HepG2 (cell line): ENCODE results near the gene APOBEC3C. TPM values are rescaled to one million over a fixed set of nuclear protein-coding genes. Genes with fewer than 3 reads are reported as not detected.

Source experiments
- ATAC-seq: fragments of 200-7000 bp; cut with Tn5 transposase; 3 replicates; pipeline ENCODE4 v1.9.1; 2020; ENCODE audit warnings: mild to moderate bottlenecking, moderate library complexity
- BruUV-seq: library from RNA; stranded (reverse); fragments of 400-500 nt; replicated peaks from 2 replicates; lab custom pipeline; 2021; lab: Mats Ljungman, UMichigan
- CTCF ChIA-PET: fragments of 300-600 bp; formaldehyde crosslinking; extraction: SDS; loops from one replicate; lab custom pipeline; 2021; ENCODE audit warnings: low total read pairs, inconsistent platforms, low intra/inter-chr PET ratio; lab: Yijun Ruan, JAX
- POLR2A ChIA-PET: fragments of 350-600 bp; sonication (Branson Sonifier 250); formaldehyde crosslinking; loops from one replicate; lab custom pipeline; 2020; ENCODE audit warnings: antibody characterized with exemption, inconsistent platforms; lab: Yijun Ruan, JAX
- DNase-seq: peaks from one replicate; pipeline ENCODE4 v3.0.0-alpha.2; 2015; ENCODE audit warnings: low spot score
- FAIRE-seq: peaks from 3 replicates; lab custom pipeline; 2011; peaks lifted over from hg19 to GRCh38; lab: Jason Lieb, UNC
- H2AFZ ChIP-seq: one replicate; pipeline ENCODE4 v1.6.1; 2011; ENCODE audit warnings: low read length, inconsistent platforms
- H3K27ac ChIP-seq: fragments of 300-600 bp; 3 replicates; pipeline ENCODE4 v1.8.0; 2011; ENCODE audit warnings: mixed run types, mild to moderate bottlenecking, mixed read lengths, low read length, inconsistent platforms; ENCODE audit not compliant: insufficient read depth; ENCODE audit errors: extremely low read length
- H3K27me3 ChIP-seq, 2 experiments: fragments of 200-600 bp in 1 of 2; 2 replicates in 1 of 2; 3 replicates in 1 of 2; pipeline versions ENCODE4 v1.6.0 to v1.8.0; 2011; ENCODE audit warnings: low read length in 2 of 2, mild to moderate bottlenecking in 2 of 2, moderate library complexity in 2 of 2, inconsistent platforms in 1 of 2; ENCODE audit not compliant: insufficient read depth in 2 of 2, control insufficient read depth in 1 of 2
- H3K36me3 ChIP-seq, 2 experiments: fragments of 200-600 bp in 1 of 2; replicated peaks in 1 of 2; 2 replicates in 1 of 2; 3 replicates in 1 of 2; pipeline versions ENCODE4 v1.5.1 to v1.8.0; 2011; ENCODE audit warnings: low read length in 2 of 2, inconsistent platforms in 1 of 2; ENCODE audit not compliant: insufficient read depth in 2 of 2, control insufficient read depth in 1 of 2
- H3K4me1 ChIP-seq: 2 replicates; pipeline ENCODE4 v1.5.1; 2012; ENCODE audit warnings: low read length, inconsistent platforms; ENCODE audit not compliant: insufficient read depth
- H3K4me2 ChIP-seq: 2 replicates; pipeline ENCODE4 v1.6.0; 2011; ENCODE audit warnings: low read depth, low read length, inconsistent platforms
- H3K4me3 ChIP-seq, 3 experiments: fragments of 200-600 bp in 1 of 3; sonication (generic), shearing (Covaris generic) in 1 of 3; replicated peaks in 1 of 3; 2 replicates each; pipeline ENCODE4 v1.5.1; 2011 to 2016; ENCODE audit warnings: low read length in 3 of 3, inconsistent platforms in 2 of 3, low read depth in 2 of 3, mild to moderate bottlenecking in 2 of 3, control low read depth in 1 of 3, mixed read lengths in 1 of 3; ENCODE audit not compliant: insufficient read depth in 1 of 3
- H3K79me2 ChIP-seq: one replicate; pipeline ENCODE4 v1.6.1; 2011; ENCODE audit warnings: low read length, inconsistent platforms; ENCODE audit not compliant: insufficient read depth
- H3K9ac ChIP-seq: 2 replicates; pipeline ENCODE4 v1.6.0; 2011; ENCODE audit warnings: mild to moderate bottlenecking, low read depth, low read length, inconsistent platforms; ENCODE audit not compliant: insufficient read depth
- H3K9me3 ChIP-seq: 2 replicates; pipeline ENCODE4 v1.5.1; 2012; ENCODE audit warnings: mild to moderate bottlenecking, low read length
- H4K20me1 ChIP-seq: 2 replicates; pipeline ENCODE4 v1.6.0; 2011; ENCODE audit warnings: inconsistent platforms, mild to moderate bottlenecking, low read length, moderate library complexity; ENCODE audit not compliant: insufficient read depth
- KLF16 ChIP-seq, 2 experiments: sonication (generic) in 1 of 2; formaldehyde crosslinking in 1 of 2; IDR thresholded peaks; 2 replicates each; pipeline versions ENCODE4 v1.6.1 to v1.8.0; 2016 to 2023; ENCODE audit warnings: missing genetic modification reagents in 2 of 2, missing compliant biosample characterization in 1 of 2
- MIER2 ChIP-seq: IDR thresholded peaks from 2 replicates; pipeline ENCODE4 v1.6.1; 2016; ENCODE audit warnings: missing biosample characterization, missing genetic modification reagents
- NR2C2 ChIP-seq: sonication (generic); formaldehyde crosslinking; IDR thresholded peaks from 2 replicates; pipeline ENCODE4 v1.4.0; 2020; ENCODE audit warnings: missing genetic modification reagents, mild to moderate bottlenecking, moderate library complexity, borderline replicate concordance
- ZMYM2 ChIP-seq: sonication (generic); formaldehyde crosslinking; IDR thresholded peaks from 2 replicates; pipeline ENCODE4 v1.8.0; 2022; ENCODE audit warnings: mild to moderate bottlenecking, missing genetic modification reagents
- ZNF30 ChIP-seq: sonication (generic); formaldehyde crosslinking; IDR thresholded peaks from 2 replicates; pipeline ENCODE4 v1.5.0; 2020; ENCODE audit warnings: mild to moderate bottlenecking, missing genetic modification reagents
- ZNF574 ChIP-seq: sonication (generic); formaldehyde crosslinking; IDR thresholded peaks from 2 replicates; pipeline ENCODE4 v1.4.0; 2020; ENCODE audit warnings: missing genetic modification reagents
- ZNF616 ChIP-seq: sonication (generic); formaldehyde crosslinking; IDR thresholded peaks from 2 replicates; pipeline ENCODE4 v1.5.0; 2020; ENCODE audit warnings: low read depth, mild to moderate bottlenecking, missing genetic modification reagents
- WGBS: methylation state at CpG from one replicate; pipeline ENCODE4 v1.1.6; 2017; ENCODE audit warnings: low lambda C conversion rate; 5-methylcytosine and 5-hydroxymethylcytosine counted together
- in situ Hi-C: cut with HindIII; loops from 2 replicates; pipeline ENCODE4 v1.10.0; 2017; ENCODE audit warnings: low pct_unique_long_range_greater_than_20kb; ENCODE audit not compliant: extremely low pct_ligation_motif_present
- intact Hi-C: fragments of 100-400 bp; cut with micrococcal nuclease; formaldehyde crosslinking; loops from one replicate; pipeline ENCODE4 v1.10.0; 2022; ENCODE audit not compliant: unreplicated experiment
- polyA plus RNA-seq, 8 experiments: library from polyadenylated mRNA; depleted of rRNA in 3 of 8; stranded (reverse) in 7 of 8; unstranded in 1 of 8; fragments of >200 nt; fragmentation: Illumina TruSeq in 4 of 8; extraction: Trizol in 4 of 8; gene quantifications; 2 replicates each; pipeline versions ENCODE4 v1.2.1 to v1.2.3, GENCODE V29; 2011 to 2016; ENCODE audit warnings: low read depth in 4 of 8, missing spikeins in 1 of 8, mixed read lengths in 1 of 8; ENCODE audit not compliant: insufficient read depth in 1 of 8
- total RNA-seq, 5 experiments: library from RNA; depleted of rRNA; stranded (reverse); fragments of >200 nt; fragmentation: Illumina TruSeq; extraction: Trizol; gene quantifications; 2 replicates each; pipeline ENCODE4 v1.2.3, GENCODE V29; 2016; ENCODE audit warnings: low read depth in 1 of 5
- TF ChIP-seq, protein P1 (sequence below): sonication (generic); formaldehyde crosslinking; IDR thresholded peaks from 2 replicates; pipeline ENCODE4 v1.4.0; 2020; ENCODE audit warnings: mild to moderate bottlenecking, missing genetic modification reagents
- TF ChIP-seq, protein P2 (sequence below): sonication (generic); formaldehyde crosslinking; IDR thresholded peaks from 2 replicates; pipeline ENCODE4 v1.9.0; 2021; ENCODE audit warnings: missing genetic modification reagents, mild to moderate bottlenecking, borderline replicate concordance
- TF ChIP-seq, protein P3 (sequence below): sonication (generic); formaldehyde crosslinking; conservative IDR thresholded peaks from 2 replicates; pipeline ENCODE4 v1.4.0; 2020; ENCODE audit warnings: mild to moderate bottlenecking, missing genetic modification reagents, moderate library complexity

The APOBEC3C gene
- total and polyA plus RNA-seq, 2 of the 13 experiments (the other 11 are each of a cell fraction or from before 2014, with no cell fraction given), result 8.9 to 27.6 TPM

DNA sequence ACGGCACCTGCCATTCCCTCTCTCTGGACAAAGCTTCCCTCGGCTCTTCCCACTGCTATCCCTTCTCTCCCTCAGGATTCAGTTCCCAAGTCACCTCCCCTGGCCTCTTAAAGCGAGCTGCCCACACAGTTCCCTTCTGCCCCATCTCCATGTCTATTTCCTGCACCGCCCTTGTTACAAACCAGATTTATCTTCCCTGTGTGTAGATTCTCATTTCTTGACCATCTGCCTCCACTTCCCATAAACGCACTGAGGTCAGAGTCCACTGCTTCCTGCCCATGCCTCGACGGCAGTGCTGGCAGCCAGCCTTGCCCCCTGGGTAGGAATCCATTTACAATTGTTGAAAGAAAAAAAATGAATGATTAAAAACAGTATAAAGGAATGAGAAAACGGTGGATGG lies 43.5 kb upstream of the APOBEC3C start:
- no peak for FAIRE-seq
- intact Hi-C loops, result loop anchor here (5.0 kb wide), 1 partner anchor 48 kb away; no protein-coding TSS in a partner anchor
- WGBS, result 26% methylated on average over 8 of the region's 8 CpGs

DNA sequence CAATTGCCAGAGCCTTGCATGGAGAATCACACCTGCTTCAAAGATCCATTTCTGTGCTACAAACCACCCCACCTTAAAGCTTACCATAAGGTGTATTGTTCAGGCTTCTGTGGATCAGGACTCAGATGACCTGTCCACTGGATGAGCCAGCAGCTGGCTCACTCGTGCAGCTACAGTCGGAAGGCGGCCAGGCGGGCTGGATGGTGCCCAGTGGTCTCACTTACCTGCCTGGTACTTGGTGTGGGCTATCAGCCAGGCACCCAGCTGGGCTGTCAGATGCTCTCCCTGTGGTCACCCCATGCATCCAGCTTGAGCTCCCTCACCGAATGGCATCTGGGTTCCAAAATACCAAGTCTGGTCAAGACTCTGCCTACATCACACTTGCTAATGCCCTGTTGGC lies 42.9 kb upstream of the APOBEC3C start:
- no peak for DNase-seq
- H4K20me1 ChIP-seq, result no peaks in the 10 kb centered on the region; the same call in 1 of the 2 replicates
- 25% methylated on average over 2 of the region's 5 CpGs for WGBS
- ChIA-PET CTCF (no interaction called here), POLR2A (no interaction called here)
- no peaks in the 10 kb centered on the region for H3K36me3 ChIP-seq
- intact Hi-C loops, result loop anchor here (5.0 kb wide), 1 partner anchor 49 kb away; no protein-coding TSS in a partner anchor
- no peaks in the 10 kb centered on the region for H3K9me3 ChIP-seq
- no peak for ATAC-seq
- H3K4me1 ChIP-seq, result no peaks in the 10 kb centered on the region
- no peak overlapping the region for H3K9ac ChIP-seq
- no peaks in the 10 kb centered on the region for H3K79me2 ChIP-seq
- FAIRE-seq, result no peak
- H3K4me3 ChIP-seq, result no peak overlapping the region
- no TSS peak for BruUV-seq
- peaks cover 5 to 23% of the 10 kb centered on the region in 2 experiments; a peak in 4 of 5 replicates for H3K27me3 ChIP-seq
- in situ Hi-C loops, result no loop called here
- H3K27ac ChIP-seq, result no peak overlapping the region
- no peak overlapping the region for H3K4me2 ChIP-seq
- H2AFZ ChIP-seq, result no peak overlapping the region
- no peak for TF ChIP-seq ZNF30 (CRISPR knock-in tag)
- TF ChIP-seq, protein P1, sequence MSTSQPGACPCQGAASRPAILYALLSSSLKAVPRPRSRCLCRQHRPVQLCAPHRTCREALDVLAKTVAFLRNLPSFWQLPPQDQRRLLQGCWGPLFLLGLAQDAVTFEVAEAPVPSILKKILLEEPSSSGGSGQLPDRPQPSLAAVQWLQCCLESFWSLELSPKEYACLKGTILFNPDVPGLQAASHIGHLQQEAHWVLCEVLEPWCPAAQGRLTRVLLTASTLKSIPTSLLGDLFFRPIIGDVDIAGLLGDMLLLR, result no peak
- TF ChIP-seq ZNF574 (CRISPR knock-in tag), result no peak
- TF ChIP-seq, protein P2, sequence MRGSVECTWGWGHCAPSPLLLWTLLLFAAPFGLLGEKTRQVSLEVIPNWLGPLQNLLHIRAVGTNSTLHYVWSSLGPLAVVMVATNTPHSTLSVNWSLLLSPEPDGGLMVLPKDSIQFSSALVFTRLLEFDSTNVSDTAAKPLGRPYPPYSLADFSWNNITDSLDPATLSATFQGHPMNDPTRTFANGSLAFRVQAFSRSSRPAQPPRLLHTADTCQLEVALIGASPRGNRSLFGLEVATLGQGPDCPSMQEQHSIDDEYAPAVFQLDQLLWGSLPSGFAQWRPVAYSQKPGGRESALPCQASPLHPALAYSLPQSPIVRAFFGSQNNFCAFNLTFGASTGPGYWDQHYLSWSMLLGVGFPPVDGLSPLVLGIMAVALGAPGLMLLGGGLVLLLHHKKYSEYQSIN (CRISPR knock-in tag), result no peak
- no peak for TF ChIP-seq NR2C2 (CRISPR knock-in tag)
- TF ChIP-seq ZNF616 (CRISPR knock-in tag), result no peak
- no peak for TF ChIP-seq ZMYM2
- TF ChIP-seq KLF16 (CRISPR knock-in tag; IDR thresholded peaks at IDR 0.05), result no peak
- TF ChIP-seq, protein P3, sequence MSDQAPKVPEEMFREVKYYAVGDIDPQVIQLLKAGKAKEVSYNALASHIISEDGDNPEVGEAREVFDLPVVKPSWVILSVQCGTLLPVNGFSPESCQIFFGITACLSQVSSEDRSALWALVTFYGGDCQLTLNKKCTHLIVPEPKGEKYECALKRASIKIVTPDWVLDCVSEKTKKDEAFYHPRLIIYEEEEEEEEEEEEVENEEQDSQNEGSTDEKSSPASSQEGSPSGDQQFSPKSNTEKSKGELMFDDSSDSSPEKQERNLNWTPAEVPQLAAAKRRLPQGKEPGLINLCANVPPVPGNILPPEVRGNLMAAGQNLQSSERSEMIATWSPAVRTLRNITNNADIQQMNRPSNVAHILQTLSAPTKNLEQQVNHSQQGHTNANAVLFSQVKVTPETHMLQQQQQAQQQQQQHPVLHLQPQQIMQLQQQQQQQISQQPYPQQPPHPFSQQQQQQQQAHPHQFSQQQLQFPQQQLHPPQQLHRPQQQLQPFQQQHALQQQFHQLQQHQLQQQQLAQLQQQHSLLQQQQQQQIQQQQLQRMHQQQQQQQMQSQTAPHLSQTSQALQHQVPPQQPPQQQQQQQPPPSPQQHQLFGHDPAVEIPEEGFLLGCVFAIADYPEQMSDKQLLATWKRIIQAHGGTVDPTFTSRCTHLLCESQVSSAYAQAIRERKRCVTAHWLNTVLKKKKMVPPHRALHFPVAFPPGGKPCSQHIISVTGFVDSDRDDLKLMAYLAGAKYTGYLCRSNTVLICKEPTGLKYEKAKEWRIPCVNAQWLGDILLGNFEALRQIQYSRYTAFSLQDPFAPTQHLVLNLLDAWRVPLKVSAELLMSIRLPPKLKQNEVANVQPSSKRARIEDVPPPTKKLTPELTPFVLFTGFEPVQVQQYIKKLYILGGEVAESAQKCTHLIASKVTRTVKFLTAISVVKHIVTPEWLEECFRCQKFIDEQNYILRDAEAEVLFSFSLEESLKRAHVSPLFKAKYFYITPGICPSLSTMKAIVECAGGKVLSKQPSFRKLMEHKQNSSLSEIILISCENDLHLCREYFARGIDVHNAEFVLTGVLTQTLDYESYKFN (CRISPR knock-in tag), result no peak

More for the DNA sequence above, 43.5 kb upstream of the APOBEC3C start:
- Histone ChIP-seq H3K4me3 (no peak overlapping the region), H3K27me3 (peaks cover 5 to 30% of the 10 kb centered on the region in 2 experiments; a peak in 4 of 5 replicates), H3K9me3 (no peaks in the 10 kb centered on the region), H3K4me2 (no peak overlapping the region), H3K27ac (no peak overlapping the region), H3K36me3 (no peaks in the 10 kb centered on the region), H3K79me2 (no peaks in the 10 kb centered on the region), H3K4me1 (peaks cover 3% of the 10 kb centered on the region; the same call in 1 of the 2 replicates), H4K20me1 (no peaks in the 10 kb centered on the region; the same call in 1 of the 2 replicates), H3K9ac (no peak overlapping the region), H2AFZ (no peak overlapping the region)
- no TSS peak for BruUV-seq
- in situ Hi-C loops, result no loop called here
- ChIA-PET POLR2A (no interaction called here), CTCF (no interaction called here)
- no peak for TF ChIP-seq MIER2 (CRISPR knock-in tag)
- ATAC-seq, result no peak
- no peak for DNase-seq
